LNCaP clone FGC (cell line): ENCODE data around the gene SSTR3.

Experiments used
- DNase-seq: peaks from one replicate; pipeline ENCODE4 v3.0.0-alpha.2; 2011; ENCODE audit warnings: low read depth
- H3K4me3 ChIP-seq: 2 replicates; pipeline ENCODE4 v1.5.1; 2011; ENCODE audit warnings: mild to moderate bottlenecking, low read depth, low read length, control low read depth
- TF ChIP-seq, protein P1 (sequence below): IDR thresholded peaks from 2 replicates; pipeline ENCODE4 v1.5.1; 2012; ENCODE audit warnings: mild to moderate bottlenecking; ENCODE audit not compliant: control insufficient read depth, insufficient read depth; ENCODE audit errors: extremely low read depth

Gene SSTR3

GRCh38 chr22:37241351-37242142 is 29.3 kb upstream of the SSTR3 start:
- no peak for DNase-seq
- H3K4me3 ChIP-seq: no peak overlapping the region
- TF ChIP-seq, protein P1, sequence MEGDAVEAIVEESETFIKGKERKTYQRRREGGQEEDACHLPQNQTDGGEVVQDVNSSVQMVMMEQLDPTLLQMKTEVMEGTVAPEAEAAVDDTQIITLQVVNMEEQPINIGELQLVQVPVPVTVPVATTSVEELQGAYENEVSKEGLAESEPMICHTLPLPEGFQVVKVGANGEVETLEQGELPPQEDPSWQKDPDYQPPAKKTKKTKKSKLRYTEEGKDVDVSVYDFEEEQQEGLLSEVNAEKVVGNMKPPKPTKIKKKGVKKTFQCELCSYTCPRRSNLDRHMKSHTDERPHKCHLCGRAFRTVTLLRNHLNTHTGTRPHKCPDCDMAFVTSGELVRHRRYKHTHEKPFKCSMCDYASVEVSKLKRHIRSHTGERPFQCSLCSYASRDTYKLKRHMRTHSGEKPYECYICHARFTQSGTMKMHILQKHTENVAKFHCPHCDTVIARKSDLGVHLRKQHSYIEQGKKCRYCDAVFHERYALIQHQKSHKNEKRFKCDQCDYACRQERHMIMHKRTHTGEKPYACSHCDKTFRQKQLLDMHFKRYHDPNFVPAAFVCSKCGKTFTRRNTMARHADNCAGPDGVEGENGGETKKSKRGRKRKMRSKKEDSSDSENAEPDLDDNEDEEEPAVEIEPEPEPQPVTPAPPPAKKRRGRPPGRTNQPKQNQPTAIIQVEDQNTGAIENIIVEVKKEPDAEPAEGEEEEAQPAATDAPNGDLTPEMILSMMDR: no peak

DNA sequence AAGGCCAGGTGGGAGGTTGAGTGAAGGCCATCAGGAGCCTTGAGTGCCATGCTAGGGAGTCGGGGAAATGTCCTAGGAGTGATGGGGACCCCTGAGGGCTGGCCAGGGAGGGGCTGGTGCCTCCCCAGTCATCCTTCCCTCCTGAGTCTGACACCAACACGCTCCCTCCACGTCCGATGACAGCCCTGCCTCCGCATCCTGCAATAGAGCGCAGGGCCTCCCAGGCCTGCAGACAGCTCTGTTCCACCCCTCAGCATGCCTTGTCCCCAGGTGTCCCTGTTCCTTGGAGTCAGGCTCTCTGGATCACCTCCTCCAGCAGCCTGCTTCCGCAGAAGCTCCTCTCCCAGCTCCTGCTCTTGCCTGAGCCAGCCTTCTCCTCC is 28.7 kb upstream of the SSTR3 start:
- no peak overlapping the region for H3K4me3 ChIP-seq
- DNase-seq: no peak
- TF ChIP-seq, protein P1: no peak

DNA sequence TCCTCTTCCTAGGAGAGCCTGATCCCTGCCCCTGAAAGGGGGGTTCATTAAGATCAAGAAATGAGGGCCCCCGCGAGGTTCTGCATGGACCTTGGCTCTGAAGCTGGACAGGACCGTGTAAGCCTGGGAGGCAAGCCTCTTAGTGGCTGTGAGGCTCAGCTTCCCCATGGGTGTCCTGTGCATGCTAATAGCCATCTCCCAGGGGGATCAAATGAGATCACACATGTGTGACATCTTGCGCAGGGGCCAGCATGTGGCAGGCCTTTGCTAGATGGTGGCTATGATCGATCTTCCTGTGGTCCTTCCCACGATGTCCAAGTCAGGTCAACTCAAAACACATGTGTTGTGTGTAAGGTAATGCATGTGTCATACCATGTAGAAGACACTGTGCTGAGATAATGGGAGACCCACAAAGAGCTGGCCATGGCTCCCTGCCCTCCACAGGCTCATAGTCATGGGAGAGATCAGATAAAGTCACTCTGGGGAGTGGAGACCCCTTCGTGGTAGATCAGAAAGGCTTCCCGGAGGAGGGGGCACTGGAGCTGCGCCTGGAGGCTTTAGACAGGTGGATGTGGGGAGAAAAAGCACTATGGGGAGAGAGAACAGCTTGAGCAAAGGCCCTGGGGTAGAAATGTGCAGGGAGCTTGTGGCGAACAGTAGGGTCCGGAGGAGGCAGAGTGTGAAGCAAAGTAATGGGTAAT is 28.1 kb upstream of the SSTR3 start:
- DNase-seq: no peak
- no peak overlapping the region for H3K4me3 ChIP-seq
- TF ChIP-seq, protein P1: no peak

- H3K4me3 ChIP-seq: no peak overlapping the region
- TF ChIP-seq, protein P1: no peak
- no peak for DNase-seq
These were observed 27.3 kb upstream of the SSTR3 start for GRCh38 chr22:37239336-37240239.

- no peak overlapping the region for H3K4me3 ChIP-seq
- TF ChIP-seq, protein P1: no peak
- no peak for DNase-seq
These were observed 25.3 kb upstream of the SSTR3 start for GRCh38 chr22:37237371-37238268.
